HG03108 (cell line): Measurements from ENCODE around the gene CHCHD3.

Source experiments
- ATAC-seq: cut with Tn5 transposase; IDR thresholded peaks from one replicate; pipeline ENCODE4 v1.9.1; 2021; ENCODE audit warnings: moderate library complexity; ENCODE audit not compliant: unreplicated experiment

The CHCHD3 gene

GRCh38 chr7:132871419-132871818 is 210.5 kb downstream of the CHCHD3 start:
- peak; percentile 42 for ATAC-seq

GRCh38 chr7:132869166-132869861 is 212.6 kb downstream of the CHCHD3 start:
- ATAC-seq = no peak

DNA sequence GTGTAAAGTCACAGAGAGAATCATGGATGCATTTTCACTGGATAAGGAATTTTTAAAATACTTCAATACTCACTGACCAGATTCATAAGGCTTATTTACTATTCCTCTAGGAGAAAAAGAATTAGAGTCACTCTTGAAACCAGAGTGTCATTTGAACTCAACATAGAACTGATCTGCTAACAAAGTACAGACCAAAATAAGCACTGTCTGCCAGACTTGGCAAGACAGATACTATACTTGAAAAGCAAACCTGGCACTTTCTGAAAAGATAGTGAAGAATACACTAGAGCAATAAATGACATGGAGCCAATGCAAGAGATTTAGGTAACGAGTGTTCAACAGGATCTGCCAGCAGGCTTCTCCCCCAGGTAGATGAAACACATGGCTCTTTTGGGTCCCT is 215.3 kb downstream of the CHCHD3 start:
- ATAC-seq = no peak

- no peak for ATAC-seq
Measured at GRCh38 chr7:132866144-132866531, 215.8 kb downstream of the CHCHD3 start.

DNA sequence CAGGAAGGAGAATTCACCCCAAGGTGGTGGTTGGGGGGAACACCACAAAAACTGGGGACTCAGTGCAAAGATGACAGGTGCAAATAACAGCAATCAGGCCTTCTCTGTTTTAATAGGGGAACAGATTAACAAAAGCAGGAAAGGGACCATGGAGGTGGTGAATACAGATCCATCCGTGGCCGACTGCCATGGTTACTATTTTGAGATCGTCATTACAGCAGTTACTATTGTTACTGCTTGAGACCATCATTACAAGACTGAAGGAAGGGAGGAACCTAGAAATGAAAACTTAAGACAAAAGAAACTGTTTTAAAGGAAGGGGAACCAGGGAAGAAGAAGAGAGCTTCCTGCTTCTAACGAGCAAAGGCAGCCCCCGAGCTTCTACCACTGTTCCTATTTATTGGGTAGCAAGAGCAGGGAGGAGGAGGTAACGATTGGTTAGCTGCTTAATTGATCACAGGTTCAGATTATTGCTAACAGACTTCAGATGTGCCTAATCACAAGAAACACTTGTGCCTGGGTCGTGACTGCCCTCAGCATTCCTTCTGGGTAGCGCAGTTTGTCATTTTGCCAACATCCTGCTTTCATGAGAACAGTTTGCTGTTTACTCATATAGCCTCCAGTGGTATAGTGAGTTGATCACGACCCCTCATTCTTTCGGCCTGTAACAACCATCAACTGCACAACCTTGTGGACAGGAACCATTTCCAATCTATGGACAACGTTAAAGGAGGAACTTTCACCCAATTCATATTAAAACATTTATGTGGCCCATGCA is 216.3 kb downstream of the CHCHD3 start:
- ATAC-seq = no peak

DNA sequence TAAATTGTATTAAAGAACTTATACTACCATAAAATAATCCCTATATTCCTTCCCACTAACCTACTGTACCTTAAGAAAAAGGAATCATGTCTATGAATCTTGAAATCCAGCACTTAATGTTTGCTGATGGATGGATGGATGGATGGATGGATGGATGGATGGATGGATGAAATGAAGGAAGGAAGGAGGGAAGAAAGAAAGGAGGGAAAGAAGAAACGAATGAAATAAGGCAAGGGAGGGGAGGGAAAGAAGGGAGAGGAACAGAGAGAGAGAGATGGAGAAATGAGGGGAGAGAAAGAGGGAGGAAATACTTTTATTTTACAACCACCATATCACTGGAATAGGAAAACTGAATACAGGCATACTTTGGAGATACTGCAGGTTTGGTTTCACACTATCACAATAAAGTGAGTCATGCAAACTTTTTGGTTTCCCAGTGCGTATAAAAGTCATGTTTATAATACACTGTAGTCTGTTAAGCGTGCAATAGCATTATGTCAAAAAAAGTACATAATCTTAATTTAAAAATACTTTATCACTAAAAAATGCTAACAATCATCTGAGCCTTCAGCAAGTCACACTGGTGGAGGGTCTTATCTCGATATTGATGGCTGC is 219.8 kb downstream of the CHCHD3 start:
- ATAC-seq = no peak

DNA sequence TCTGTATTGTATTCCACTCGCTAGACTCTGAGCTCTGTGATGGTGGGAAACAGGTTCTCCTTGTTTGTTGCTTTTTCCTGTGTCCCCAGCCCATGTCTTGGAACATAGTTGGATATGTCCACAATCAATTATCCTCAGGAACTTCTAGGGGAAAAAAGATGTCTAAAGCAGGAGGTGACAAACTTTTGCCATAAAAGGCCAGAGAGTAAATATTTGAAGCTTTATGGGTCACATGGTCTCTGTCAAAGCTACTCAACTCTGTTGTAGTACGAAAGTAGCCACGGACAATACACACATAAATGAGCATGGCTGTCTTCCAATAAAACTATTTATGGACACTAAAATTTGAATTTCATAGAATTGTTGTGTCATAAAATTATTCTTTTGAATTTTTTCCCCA is 220.5 kb downstream of the CHCHD3 start:
- no peak for ATAC-seq

GRCh38 chr7:132859199-132859598 is 222.7 kb downstream of the CHCHD3 start:
- ATAC-seq = no peak

- no peak for ATAC-seq
Measured at GRCh38 chr7:132858760-132859159, 223.1 kb downstream of the CHCHD3 start.

DNA sequence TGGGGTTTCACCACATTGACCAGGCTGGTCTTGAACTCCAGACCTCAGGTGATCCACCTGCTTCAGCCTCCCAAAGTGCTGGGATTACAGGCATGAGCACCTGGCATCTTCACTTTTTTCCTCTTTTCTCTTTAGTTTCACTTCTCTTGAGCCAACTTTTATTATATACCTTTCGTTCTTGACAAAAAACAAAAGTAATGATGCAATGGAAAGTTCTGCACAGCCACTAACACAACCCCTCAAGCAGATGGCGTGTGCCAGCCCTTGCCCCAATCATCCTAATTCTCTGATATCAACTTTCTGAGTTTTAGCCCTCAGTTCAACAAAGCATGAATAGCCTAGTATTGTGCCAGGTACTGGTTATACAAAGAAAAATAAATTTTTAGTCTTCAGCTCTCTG is 223.6 kb downstream of the CHCHD3 start:
- ATAC-seq = no peak

GRCh38 chr7:132857703-132858102 is 224.2 kb downstream of the CHCHD3 start:
- no peak for ATAC-seq

- ATAC-seq = no peak
Measured at GRCh38 chr7:132857031-132857430, 224.9 kb downstream of the CHCHD3 start.

DNA sequence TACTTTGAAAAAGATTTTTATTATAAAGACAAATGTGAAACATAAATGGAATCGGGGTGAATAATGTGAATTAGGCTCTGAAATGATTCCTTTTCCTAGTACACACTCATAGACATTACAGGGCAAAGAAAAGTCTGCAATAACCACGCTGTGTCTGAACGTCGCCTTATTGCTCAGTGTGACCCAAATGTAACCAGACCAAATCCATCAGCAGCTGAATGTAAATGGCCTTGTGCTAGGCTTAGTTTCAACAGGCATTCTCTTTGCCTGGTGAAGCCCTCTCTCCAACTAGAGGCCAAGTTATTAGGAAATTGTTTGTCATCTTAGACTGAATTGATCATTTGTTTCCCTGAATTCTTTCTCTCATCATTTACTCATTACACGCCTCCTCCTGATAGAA is 225.5 kb downstream of the CHCHD3 start:
- no peak for ATAC-seq

DNA sequence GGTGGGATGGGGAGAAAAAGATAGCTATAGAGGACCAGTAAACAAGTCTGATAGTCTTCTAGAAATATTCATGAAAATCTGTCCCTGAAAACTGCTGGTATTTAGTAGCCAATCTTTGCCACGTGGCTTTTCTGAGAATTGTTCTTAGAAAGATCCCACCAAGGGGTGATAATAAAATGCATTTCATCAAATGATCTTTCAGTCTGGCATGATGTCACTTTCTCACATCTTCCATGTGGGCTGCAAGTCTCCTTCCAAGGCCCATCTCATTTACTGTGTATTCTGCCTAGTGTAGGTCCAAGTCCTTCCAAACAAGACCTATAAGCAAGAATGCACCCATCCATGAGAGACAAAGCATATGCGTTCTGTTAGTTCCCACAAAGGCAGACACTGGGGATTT is 226.0 kb downstream of the CHCHD3 start:
- ATAC-seq = no peak

GRCh38 chr7:132854238-132854637 is 227.7 kb downstream of the CHCHD3 start:
- no peak for ATAC-seq

DNA sequence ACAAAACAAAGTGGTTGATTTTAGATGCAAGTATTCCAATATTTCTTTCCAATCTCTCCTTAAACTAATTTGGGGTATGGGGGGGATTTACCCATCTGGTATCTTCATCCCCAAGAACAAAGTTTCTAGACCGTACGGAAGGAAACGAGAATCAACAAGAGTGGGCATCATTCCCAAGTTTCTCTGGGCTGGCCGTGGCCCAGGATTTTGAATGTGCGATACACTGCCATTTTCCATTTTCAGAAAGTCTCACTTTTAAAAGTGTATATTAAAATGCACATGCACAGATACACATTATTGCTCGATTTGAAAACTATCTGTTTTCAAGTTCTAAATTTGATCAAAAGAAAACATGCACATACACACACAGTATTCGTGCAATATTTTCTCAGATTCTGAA is 234.5 kb downstream of the CHCHD3 start:
- ATAC-seq = no peak

- ATAC-seq = no peak
Measured at GRCh38 chr7:132846086-132846485, 235.8 kb downstream of the CHCHD3 start.

GRCh38 chr7:132842478-132842877 is 239.4 kb downstream of the CHCHD3 start:
- ATAC-seq = no peak

- ATAC-seq = no peak
Measured at GRCh38 chr7:132840199-132840598, 241.7 kb downstream of the CHCHD3 start.

- ATAC-seq = no peak
Measured at GRCh38 chr7:132838313-132838712, 243.6 kb downstream of the CHCHD3 start.

DNA sequence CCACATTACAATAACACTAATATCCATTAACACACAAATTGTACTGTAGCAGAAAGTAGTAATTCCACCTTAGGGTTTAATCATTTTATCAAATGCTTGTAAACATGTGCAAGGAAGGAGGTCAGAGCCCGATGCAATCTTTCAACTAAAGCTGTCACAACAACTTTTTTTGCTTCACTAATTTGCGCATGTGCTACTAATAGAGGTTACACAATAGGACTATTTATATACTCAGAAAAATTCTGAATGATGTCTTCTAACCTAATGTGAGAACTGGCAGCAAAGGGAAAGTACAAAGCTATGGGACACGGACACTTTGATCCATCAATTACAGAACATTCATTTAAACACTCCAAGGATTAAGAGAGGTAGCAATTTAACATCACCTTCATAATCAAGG is 244.4 kb downstream of the CHCHD3 start:
- no peak for ATAC-seq

- no peak for ATAC-seq
Measured at GRCh38 chr7:132836746-132837145, 245.1 kb downstream of the CHCHD3 start.
